Peyer's patch (tissue), 4 donors: ENCODE results near the gene PROM1.

ENCODE experiments used
- CTCF ChIP-seq, 6 experiments: fragments of 450-650 bp in 4 of 6; fragments of 200-600 bp in 2 of 6; sonication (generic) in 1 of 6; IDR thresholded peaks; one replicate each; pipeline ENCODE4 v1.5.1; 2017 to 2019; ENCODE audit warnings: antibody characterized with exemption in 6 of 6, mild to moderate bottlenecking in 3 of 6, moderate library complexity in 1 of 6
- POLR2A ChIP-seq, 2 donors: fragments of 450-650 bp; IDR thresholded peaks; one replicate each; pipeline ENCODE4 v1.5.1; 2017; ENCODE audit warnings: antibody characterized with exemption in 2 of 2, mild to moderate bottlenecking in 2 of 2, moderate library complexity in 2 of 2

- TF ChIP-seq CTCF (IDR thresholded peaks at IDR 0.05) (no peak), POLR2A (IDR thresholded peaks at IDR 0.05) (no peak)
These were observed 138.3 kb downstream of the PROM1 start for GRCh38 chr4:15945516-15945915.
